ENCODE data around the gene LBX2. TPM values are rescaled to one million over a fixed set of nuclear protein-coding genes. Genes with fewer than 3 reads are reported as not detected.

The LBX2 gene
- total RNA-seq: under 1 TPM in 4 of 5 donors, not detected in 1; 0.32 to 0.73 (median 0.66) TPM
- 0.17 TPM for total RNA-seq (2013)
- total RNA-seq: 0 to 0.89 (median 0.11) reads per million in 29 experiments

GRCh38 chr2:74499267-74499939, at the start of gene LBX2:
Gene LBX2, minus strand, starts transcription at chr2:74499603. Its CDS starts 66 bp downstream, at chr2:74499537.
- Mint-ChIP-seq H3K27ac (peak within 1 kb of the TSS in 1 of 2 donors; percentile 52), H3K4me1 (peaks cover 31 to 51% (median 46%) of the 10 kb centered on the region in 3 donors), H3K9me3 (no peaks in the 10 kb centered on the region), H3K36me3 (peaks cover 5% of the 10 kb centered on the region), H3K27me3 (peaks cover 44 to 63% of the 10 kb centered on the region in 2 donors), H3K4me3 (peak within 1 kb of the TSS; percentile 76 to 82 (median 81))
- ATAC-seq (replicated peaks in 1 of 4): peak in 2 of 4 experiments; percentile 22 to 40
- Histone ChIP-seq H3K4me1 (ENCODE audit: control insufficient read depth in 1 of 2, extremely low read depth in 1 of 2, insufficient read depth in 2 of 2, low read length in 2 of 2) (peaks cover 6 to 54% of the 10 kb centered on the region in 2 experiments), H3K27me3 (replicated peaks in 1 of 2; ENCODE audit: control insufficient read depth in 2 of 2, extremely low read depth in 1 of 2, insufficient read depth in 2 of 2, low read length in 1 of 2) (peaks cover 23 to 71% of the 10 kb centered on the region in 2 experiments), H3K9me3 (no peaks in the 10 kb centered on the region), H3K36me3 (ENCODE audit: control insufficient read depth in 2 of 2, extremely low read depth in 1 of 2, insufficient read depth in 1 of 2, low read length in 1 of 2) (no peaks in the 10 kb centered on the region), H3K4me3 (ENCODE audit: control insufficient read depth in 1 of 2, extremely low read depth in 1 of 2, low read length in 1 of 2) (peak within 1 kb of the TSS; percentile 48 to 61), H3K27ac (ENCODE audit: low read length) (no peak within 1 kb of the TSS)
- POLR2A ChIA-PET: interaction anchor here in 1 of 2 donors (0.6 kb wide), 1 partner anchor 25 kb away, joined by 3 read pairs; no protein-coding TSS in a partner anchor
- WGBS (ENCODE audit: insufficient coverage): 12% methylated on average over 56 of the region's 65 CpGs
- peak in 2 of 35 experiments; percentile 22 to 38 for DNase-seq
- CTCF ChIA-PET: interaction anchor here (1.0 to 1.4 kb wide), 2 partner anchors 88 to 671 kb away, joined by 3 read pairs; no protein-coding TSS in a partner anchor

GRCh38 chr2:74548285-74548899, 49.0 kb upstream of the LBX2 start:
- H3K4me3 ChIP-seq (ENCODE audit: control insufficient read depth in 1 of 2, extremely low read depth in 1 of 2, low read length in 1 of 2): peak overlapping the region in 1 of 2 donors; percentile 62

GRCh38 chr2:74546004-74546403, 46.6 kb upstream of the LBX2 start:
- no peak for DNase-seq
- H3K27ac ChIP-seq (ENCODE audit: low read length): no peak overlapping the region
- H3K4me1 ChIP-seq (ENCODE audit: control insufficient read depth in 1 of 2, extremely low read depth in 1 of 2, insufficient read depth in 2 of 2, low read length in 2 of 2): peaks cover 2 to 12% of the 10 kb centered on the region in 2 experiments
- WGBS (ENCODE audit: insufficient coverage): 100% methylated on average over 1 of the region's 3 CpGs
- ChIA-PET CTCF (no interaction called here), POLR2A (no interaction called here)
- no peaks in the 10 kb centered on the region for H3K36me3 ChIP-seq (ENCODE audit: control insufficient read depth in 2 of 2, extremely low read depth in 1 of 2, insufficient read depth in 1 of 2, low read length in 1 of 2)
- ATAC-seq (replicated peaks in 1 of 4): no peak
- H3K4me3 ChIP-seq (ENCODE audit: control insufficient read depth in 1 of 2, extremely low read depth in 1 of 2, low read length in 1 of 2): no peak overlapping the region
- Mint-ChIP-seq H3K4me3 (no peak overlapping the region), H3K27ac (no peak overlapping the region), H3K9me3 (no peaks in the 10 kb centered on the region), H3K36me3 (no peaks in the 10 kb centered on the region), H3K27me3 (peaks cover 53 to 55% of the 10 kb centered on the region in 2 donors), H3K4me1 (peaks cover 10% of the 10 kb centered on the region in 3 donors)
- no peaks in the 10 kb centered on the region for H3K9me3 ChIP-seq
- H3K27me3 ChIP-seq (replicated peaks in 1 of 2; ENCODE audit: control insufficient read depth in 2 of 2, extremely low read depth in 1 of 2, insufficient read depth in 2 of 2, low read length in 1 of 2): peaks cover 0 to 43% of the 10 kb centered on the region in 2 experiments

More at GRCh38 chr2:74548285-74548899, 49.0 kb upstream of the LBX2 start:
- H3K27ac Mint-ChIP-seq: peak overlapping the region in 1 of 2 donors; percentile 47
- no peaks in the 10 kb centered on the region for H3K9me3 Mint-ChIP-seq
- peak overlapping the region; percentile 58 to 78 (median 65) for H3K4me3 Mint-ChIP-seq
- H3K27me3 Mint-ChIP-seq: peaks cover 47 to 50% of the 10 kb centered on the region in 2 donors
- Histone ChIP-seq H3K4me1 (ENCODE audit: control insufficient read depth in 1 of 2, extremely low read depth in 1 of 2, insufficient read depth in 2 of 2, low read length in 2 of 2) (peaks cover 2 to 15% of the 10 kb centered on the region in 2 experiments), H3K27me3 (replicated peaks in 1 of 2; ENCODE audit: control insufficient read depth in 2 of 2, extremely low read depth in 1 of 2, insufficient read depth in 2 of 2, low read length in 1 of 2) (peaks cover 0 to 40% of the 10 kb centered on the region in 2 experiments), H3K9me3 (no peaks in the 10 kb centered on the region), H3K27ac (ENCODE audit: low read length) (no peak overlapping the region), H3K36me3 (ENCODE audit: control insufficient read depth in 2 of 2, extremely low read depth in 1 of 2, insufficient read depth in 1 of 2, low read length in 1 of 2) (no peaks in the 10 kb centered on the region)
- WGBS (ENCODE audit: insufficient coverage): 36% methylated on average over 26 of the region's 26 CpGs
- ATAC-seq (replicated peaks in 1 of 4) (no peak), DNase-seq (no peak)
- H3K36me3 Mint-ChIP-seq: no peaks in the 10 kb centered on the region
- CTCF ChIA-PET: no interaction called here
- peaks cover 10 to 14% (median 11%) of the 10 kb centered on the region in 3 donors for H3K4me1 Mint-ChIP-seq
- POLR2A ChIA-PET: no interaction called here

GRCh38 chr2:74544634-74545033, 45.2 kb upstream of the LBX2 start:
- ChIA-PET POLR2A (no interaction called here), CTCF (no interaction called here)
- Histone ChIP-seq H3K27ac (ENCODE audit: low read length) (no peak overlapping the region), H3K9me3 (no peaks in the 10 kb centered on the region), H3K4me3 (ENCODE audit: control insufficient read depth in 1 of 2, extremely low read depth in 1 of 2, low read length in 1 of 2) (no peak overlapping the region), H3K27me3 (replicated peaks in 1 of 2; ENCODE audit: control insufficient read depth in 2 of 2, extremely low read depth in 1 of 2, insufficient read depth in 2 of 2, low read length in 1 of 2) (peaks cover 0 to 45% of the 10 kb centered on the region in 2 experiments), H3K4me1 (ENCODE audit: control insufficient read depth in 1 of 2, extremely low read depth in 1 of 2, insufficient read depth in 2 of 2, low read length in 2 of 2) (peaks cover 2 to 12% of the 10 kb centered on the region in 2 experiments), H3K36me3 (ENCODE audit: control insufficient read depth in 2 of 2, extremely low read depth in 1 of 2, insufficient read depth in 1 of 2, low read length in 1 of 2) (no peaks in the 10 kb centered on the region)
- DNase-seq (peak in 1 of 35 experiments; percentile 46), ATAC-seq (replicated peaks in 1 of 4) (peak in 2 of 4 experiments; percentile 42)
- Mint-ChIP-seq H3K27me3 (peaks cover 48 to 49% of the 10 kb centered on the region in 2 donors), H3K4me1 (peaks cover 9 to 10% (median 10%) of the 10 kb centered on the region in 3 donors), H3K27ac (no peak overlapping the region), H3K36me3 (no peaks in the 10 kb centered on the region), H3K9me3 (no peaks in the 10 kb centered on the region), H3K4me3 (no peak overlapping the region)
- WGBS (ENCODE audit: insufficient coverage): 68% methylated on average over 3 of the region's 3 CpGs

GRCh38 chr2:74542978-74543377, 43.6 kb upstream of the LBX2 start:
- H3K36me3 Mint-ChIP-seq: no peaks in the 10 kb centered on the region
- peaks cover 45 to 54% of the 10 kb centered on the region in 2 donors for H3K27me3 Mint-ChIP-seq
- ATAC-seq (replicated peaks in 1 of 4) (no peak), DNase-seq (no peak)
- Histone ChIP-seq H3K9me3 (no peaks in the 10 kb centered on the region), H3K27me3 (replicated peaks in 1 of 2; ENCODE audit: control insufficient read depth in 2 of 2, extremely low read depth in 1 of 2, insufficient read depth in 2 of 2, low read length in 1 of 2) (peaks cover 0 to 41% of the 10 kb centered on the region in 2 experiments), H3K4me1 (ENCODE audit: control insufficient read depth in 1 of 2, extremely low read depth in 1 of 2, insufficient read depth in 2 of 2, low read length in 2 of 2) (no peaks in the 10 kb centered on the region), H3K27ac (ENCODE audit: low read length) (no peak overlapping the region), H3K36me3 (ENCODE audit: control insufficient read depth in 2 of 2, extremely low read depth in 1 of 2, insufficient read depth in 1 of 2, low read length in 1 of 2) (no peaks in the 10 kb centered on the region), H3K4me3 (ENCODE audit: control insufficient read depth in 1 of 2, extremely low read depth in 1 of 2, low read length in 1 of 2) (no peak overlapping the region)
- no peak overlapping the region for H3K27ac Mint-ChIP-seq
- H3K4me1 Mint-ChIP-seq: no peaks in the 10 kb centered on the region
- no CpG with 5 or more reads among the region's 1 CpG for WGBS (ENCODE audit: insufficient coverage)
- ChIA-PET CTCF (no interaction called here), POLR2A (no interaction called here)
- H3K4me3 Mint-ChIP-seq: no peak overlapping the region
- H3K9me3 Mint-ChIP-seq: no peaks in the 10 kb centered on the region

- no peak overlapping the region for H3K27ac ChIP-seq (ENCODE audit: low read length)
- Mint-ChIP-seq H3K27ac (no peak overlapping the region), H3K36me3 (no peaks in the 10 kb centered on the region), H3K27me3 (peaks cover 29 to 46% of the 10 kb centered on the region in 2 donors), H3K4me3 (no peak overlapping the region), H3K4me1 (no peaks in the 10 kb centered on the region), H3K9me3 (no peaks in the 10 kb centered on the region)
- DNase-seq (no peak), ATAC-seq (replicated peaks in 1 of 4) (no peak)
- no peaks in the 10 kb centered on the region for H3K4me1 ChIP-seq (ENCODE audit: control insufficient read depth in 1 of 2, extremely low read depth in 1 of 2, insufficient read depth in 2 of 2, low read length in 2 of 2)
- WGBS (ENCODE audit: insufficient coverage): 80% methylated on average over 5 of the region's 5 CpGs
- H3K36me3 ChIP-seq (ENCODE audit: control insufficient read depth in 2 of 2, extremely low read depth in 1 of 2, insufficient read depth in 1 of 2, low read length in 1 of 2): no peaks in the 10 kb centered on the region
- ChIA-PET POLR2A (no interaction called here), CTCF (no interaction called here)
- H3K9me3 ChIP-seq: no peaks in the 10 kb centered on the region
- peaks cover 0 to 48% of the 10 kb centered on the region in 2 experiments for H3K27me3 ChIP-seq (replicated peaks in 1 of 2; ENCODE audit: control insufficient read depth in 2 of 2, extremely low read depth in 1 of 2, insufficient read depth in 2 of 2, low read length in 1 of 2)
- H3K4me3 ChIP-seq (ENCODE audit: control insufficient read depth in 1 of 2, extremely low read depth in 1 of 2, low read length in 1 of 2): no peak overlapping the region
Observed at GRCh38 chr2:74540291-74540690, 40.9 kb upstream of the LBX2 start.

Data from T-cell (primary cell).